Measurements from ENCODE around the gene EFL1. TPM values are rescaled to one million over a fixed set of nuclear protein-coding genes. Genes with fewer than 3 reads are reported as not detected.

EFL1 gene
- total and polyA plus RNA-seq, 4 donors, result 5.5 to 15.1 (median 10.3) TPM

- ATAC-seq (ENCODE audit: low FRiP score) (no peak), DNase-seq (no peak)
- WGBS, 2 donors, result 44 to 52% methylated on average over 7 of the region's 7 CpGs
- Histone ChIP-seq H3K36me3 (ENCODE audit: control insufficient read depth in 1 of 2, insufficient read depth in 2 of 2, low read length in 1 of 2) (no peaks in the 10 kb centered on the region), H3K9me3 (ENCODE audit: control insufficient read depth, low read length) (no peaks in the 10 kb centered on the region), H3K4me1 (ENCODE audit: control insufficient read depth in 1 of 2, insufficient read depth in 2 of 2, low read length in 2 of 2) (no peaks in the 10 kb centered on the region), H3K4me3 (ENCODE audit: low read length in 2 of 2) (no peak overlapping the region), H3K27ac (ENCODE audit: low read depth in 1 of 2, low read length in 2 of 2) (no peak overlapping the region), H3K27me3 (ENCODE audit: control insufficient read depth in 1 of 2, insufficient read depth in 2 of 2, low read length in 1 of 2) (no peaks in the 10 kb centered on the region)
- intact Hi-C loops (cut with DNase I), result no loop called here
Measured at GRCh38 chr15:82105451-82106215, 156.9 kb downstream of the EFL1 start.

DNA sequence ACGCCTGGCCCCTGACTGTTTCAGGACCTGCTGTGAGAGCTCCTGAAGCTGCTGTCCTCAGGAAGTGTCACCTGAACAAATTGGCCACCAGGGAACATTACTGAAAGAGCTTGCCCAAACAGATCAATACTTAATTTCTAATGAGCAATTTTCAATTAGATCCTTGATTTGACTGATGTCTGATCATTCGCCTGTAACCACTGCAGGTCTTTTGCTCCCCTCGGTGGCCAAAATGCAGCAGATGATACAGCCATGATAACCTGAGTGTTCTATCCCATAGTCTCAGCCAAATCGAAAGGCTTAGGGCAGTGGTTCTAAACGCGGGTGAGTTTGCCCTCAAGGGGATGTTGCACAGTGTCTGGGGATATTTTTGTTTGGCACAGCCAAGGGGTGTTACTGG is 159.1 kb downstream of the EFL1 start:
- intact Hi-C loops (cut with DNase I), result no loop called here
- Histone ChIP-seq H3K36me3 (ENCODE audit: control insufficient read depth in 1 of 2, insufficient read depth in 2 of 2, low read length in 1 of 2) (no peaks in the 10 kb centered on the region), H3K27me3 (ENCODE audit: control insufficient read depth in 1 of 2, insufficient read depth in 2 of 2, low read length in 1 of 2) (no peaks in the 10 kb centered on the region), H3K9me3 (ENCODE audit: control insufficient read depth, low read length) (no peaks in the 10 kb centered on the region), H3K27ac (ENCODE audit: low read depth in 1 of 2, low read length in 2 of 2) (no peak overlapping the region), H3K4me1 (ENCODE audit: control insufficient read depth in 1 of 2, insufficient read depth in 2 of 2, low read length in 2 of 2) (no peaks in the 10 kb centered on the region), H3K4me3 (ENCODE audit: low read length in 2 of 2) (no peak overlapping the region)
- DNase-seq, result no peak
- ATAC-seq (ENCODE audit: low FRiP score), result no peak
- WGBS, 2 donors, result 87 to 88% methylated on average over 6 of the region's 6 CpGs

GRCh38 chr15:82100111-82100929 is 162.2 kb downstream of the EFL1 start:
- no peaks in the 10 kb centered on the region for H3K9me3 ChIP-seq (ENCODE audit: control insufficient read depth, low read length)
- ATAC-seq (ENCODE audit: low FRiP score) (no peak), DNase-seq (no peak)
- no peaks in the 10 kb centered on the region for H3K27me3 ChIP-seq (ENCODE audit: control insufficient read depth in 1 of 2, insufficient read depth in 2 of 2, low read length in 1 of 2)
- H3K27ac ChIP-seq (ENCODE audit: low read depth in 1 of 2, low read length in 2 of 2), result no peak overlapping the region
- no peaks in the 10 kb centered on the region for H3K4me1 ChIP-seq (ENCODE audit: control insufficient read depth in 1 of 2, insufficient read depth in 2 of 2, low read length in 2 of 2)
- H3K36me3 ChIP-seq (ENCODE audit: control insufficient read depth in 1 of 2, insufficient read depth in 2 of 2, low read length in 1 of 2), result no peaks in the 10 kb centered on the region
- WGBS, 2 donors, result 79 to 81% methylated on average over 12 of the region's 12 CpGs
- intact Hi-C loops (cut with DNase I), result no loop called here
- H3K4me3 ChIP-seq (ENCODE audit: low read length in 2 of 2), result no peak overlapping the region

DNA sequence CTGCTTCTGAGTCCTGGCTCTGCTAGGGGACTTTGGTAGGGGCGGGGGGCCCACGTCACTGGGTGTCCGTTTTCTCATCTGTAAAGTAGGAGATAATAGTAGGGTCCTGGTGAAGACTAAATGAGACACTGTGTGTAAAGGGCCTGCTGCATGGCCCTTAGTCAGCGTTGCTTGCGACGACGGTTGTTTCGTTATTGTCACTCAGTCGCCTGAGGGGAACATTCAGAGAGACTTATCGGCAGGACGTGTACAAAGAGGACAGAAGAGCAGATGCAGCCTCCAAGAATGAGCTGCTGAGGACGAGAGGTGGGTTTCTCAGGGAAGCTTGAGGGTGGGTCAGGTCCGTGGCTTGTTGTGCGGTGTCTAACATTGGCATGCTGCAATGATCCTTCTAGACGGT is 163.9 kb downstream of the EFL1 start:
- ATAC-seq (ENCODE audit: low FRiP score) (no peak), DNase-seq (no peak)
- 96% methylated on average over 15 of the region's 15 CpGs for WGBS, 2 donors
- no peaks in the 10 kb centered on the region for H3K36me3 ChIP-seq (ENCODE audit: control insufficient read depth in 1 of 2, insufficient read depth in 2 of 2, low read length in 1 of 2)
- no peaks in the 10 kb centered on the region for H3K4me1 ChIP-seq (ENCODE audit: control insufficient read depth in 1 of 2, insufficient read depth in 2 of 2, low read length in 2 of 2)
- H3K9me3 ChIP-seq (ENCODE audit: control insufficient read depth, low read length), result no peaks in the 10 kb centered on the region
- H3K27ac ChIP-seq (ENCODE audit: low read depth in 1 of 2, low read length in 2 of 2), result no peak overlapping the region
- H3K27me3 ChIP-seq (ENCODE audit: control insufficient read depth in 1 of 2, insufficient read depth in 2 of 2, low read length in 1 of 2), result no peaks in the 10 kb centered on the region
- intact Hi-C loops (cut with DNase I), result no loop called here
- no peak overlapping the region for H3K4me3 ChIP-seq (ENCODE audit: low read length in 2 of 2)

GRCh38 chr15:82095803-82096202 is 166.7 kb downstream of the EFL1 start:
- DNase-seq (no peak), ATAC-seq (ENCODE audit: low FRiP score) (no peak)
- H3K9me3 ChIP-seq (ENCODE audit: control insufficient read depth, low read length), result no peaks in the 10 kb centered on the region
- H3K4me3 ChIP-seq (ENCODE audit: low read length in 2 of 2), result no peak overlapping the region
- no peaks in the 10 kb centered on the region for H3K36me3 ChIP-seq (ENCODE audit: control insufficient read depth in 1 of 2, insufficient read depth in 2 of 2, low read length in 1 of 2)
- intact Hi-C loops (cut with DNase I), result no loop called here
- H3K4me1 ChIP-seq (ENCODE audit: control insufficient read depth in 1 of 2, insufficient read depth in 2 of 2, low read length in 2 of 2), result no peaks in the 10 kb centered on the region
- no peak overlapping the region for H3K27ac ChIP-seq (ENCODE audit: low read depth in 1 of 2, low read length in 2 of 2)
- H3K27me3 ChIP-seq (ENCODE audit: control insufficient read depth in 1 of 2, insufficient read depth in 2 of 2, low read length in 1 of 2), result no peaks in the 10 kb centered on the region

GRCh38 chr15:82093774-82094211 is 168.7 kb downstream of the EFL1 start:
- intact Hi-C loops (cut with DNase I), result no loop called here
- H3K27me3 ChIP-seq (ENCODE audit: control insufficient read depth in 1 of 2, insufficient read depth in 2 of 2, low read length in 1 of 2), result no peaks in the 10 kb centered on the region
- H3K27ac ChIP-seq (ENCODE audit: low read depth in 1 of 2, low read length in 2 of 2), result no peak overlapping the region
- ATAC-seq (ENCODE audit: low FRiP score) (no peak), DNase-seq (no peak)
- WGBS, 2 donors, result 74 to 79% methylated on average over 13 of the region's 13 CpGs
- no peaks in the 10 kb centered on the region for H3K4me1 ChIP-seq (ENCODE audit: control insufficient read depth in 1 of 2, insufficient read depth in 2 of 2, low read length in 2 of 2)
- H3K36me3 ChIP-seq (ENCODE audit: control insufficient read depth in 1 of 2, insufficient read depth in 2 of 2, low read length in 1 of 2), result no peaks in the 10 kb centered on the region
- H3K9me3 ChIP-seq (ENCODE audit: control insufficient read depth, low read length), result no peaks in the 10 kb centered on the region
- H3K4me3 ChIP-seq (ENCODE audit: low read length in 2 of 2), result no peak overlapping the region

- no peaks in the 10 kb centered on the region for H3K27me3 ChIP-seq (ENCODE audit: control insufficient read depth in 1 of 2, insufficient read depth in 2 of 2, low read length in 1 of 2)
- intact Hi-C loops (cut with DNase I), result no loop called here
- H3K9me3 ChIP-seq (ENCODE audit: control insufficient read depth, low read length), result no peaks in the 10 kb centered on the region
- H3K27ac ChIP-seq (ENCODE audit: low read depth in 1 of 2, low read length in 2 of 2), result no peak overlapping the region
- DNase-seq (no peak), ATAC-seq (ENCODE audit: low FRiP score) (no peak)
- H3K4me1 ChIP-seq (ENCODE audit: control insufficient read depth in 1 of 2, insufficient read depth in 2 of 2, low read length in 2 of 2), result no peaks in the 10 kb centered on the region
- H3K4me3 ChIP-seq (ENCODE audit: low read length in 2 of 2), result no peak overlapping the region
- no peaks in the 10 kb centered on the region for H3K36me3 ChIP-seq (ENCODE audit: control insufficient read depth in 1 of 2, insufficient read depth in 2 of 2, low read length in 1 of 2)
- WGBS, 2 donors, result 90 to 91% methylated on average over 5 of the region's 5 CpGs
Measured at GRCh38 chr15:82093325-82093724, 169.2 kb downstream of the EFL1 start.

DNA sequence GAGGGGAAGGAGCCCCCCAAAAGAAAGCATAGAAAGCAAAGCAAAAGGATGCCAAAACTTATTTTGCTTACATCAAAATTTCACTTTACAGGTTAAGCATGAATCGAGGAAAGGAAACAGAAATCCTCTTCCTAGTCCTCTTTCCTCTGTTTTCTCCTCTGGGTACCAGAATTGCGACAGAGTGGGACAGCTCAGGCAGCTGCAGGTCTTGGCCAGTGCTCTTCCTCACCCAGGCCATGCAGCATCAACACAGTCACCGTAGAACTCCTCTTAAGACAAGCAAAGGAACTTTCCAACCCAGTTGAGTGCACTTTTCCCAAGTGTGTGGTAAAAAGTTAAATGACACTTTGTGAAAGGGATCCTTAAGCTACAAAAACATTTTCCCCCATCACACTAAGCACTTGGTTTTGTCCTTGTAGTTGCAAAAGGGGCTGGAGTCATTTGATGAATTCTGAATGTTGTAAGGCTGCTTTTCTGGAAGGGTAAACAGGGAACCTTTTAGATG is 170.8 kb downstream of the EFL1 start:
- ATAC-seq (ENCODE audit: low FRiP score) (no peak), DNase-seq (no peak)
- Histone ChIP-seq H3K9me3 (ENCODE audit: control insufficient read depth, low read length) (no peaks in the 10 kb centered on the region), H3K27me3 (ENCODE audit: control insufficient read depth in 1 of 2, insufficient read depth in 2 of 2, low read length in 1 of 2) (no peaks in the 10 kb centered on the region), H3K4me3 (ENCODE audit: low read length in 2 of 2) (no peak overlapping the region), H3K36me3 (ENCODE audit: control insufficient read depth in 1 of 2, insufficient read depth in 2 of 2, low read length in 1 of 2) (no peaks in the 10 kb centered on the region), H3K4me1 (ENCODE audit: control insufficient read depth in 1 of 2, insufficient read depth in 2 of 2, low read length in 2 of 2) (no peaks in the 10 kb centered on the region), H3K27ac (ENCODE audit: low read depth in 1 of 2, low read length in 2 of 2) (no peak overlapping the region)
- 92 to 97% methylated on average over 3 of the region's 3 CpGs for WGBS, 2 donors
- intact Hi-C loops (cut with DNase I), result no loop called here
